HepG2 (cell line): Measurements from ENCODE around the gene HABP2. TPM values are rescaled to one million over a fixed set of nuclear protein-coding genes. Genes with fewer than 3 reads are reported as not detected.

ENCODE experiments used
- ATM ChIP-seq: fragments of 450-650 bp; IDR thresholded peaks from 2 replicates; pipeline ENCODE4 v1.7.1; 2017; ENCODE audit warnings: mild to moderate bottlenecking, borderline replicate concordance
- CEBPB ChIP-seq: IDR thresholded peaks from 2 replicates; pipeline ENCODE4 v1.6.1; 2011; ENCODE audit warnings: low read depth, low read length, improper control_type of control experiment, borderline replicate concordance
- FOXA1 ChIP-seq, 2 experiments: fragments of 450-650 bp in 1 of 2; sonication (generic) in 1 of 2; formaldehyde crosslinking in 1 of 2; IDR thresholded peaks; 2 replicates each; pipeline versions ENCODE4 v1.4.0 to v1.6.1; 2016 to 2020; ENCODE audit warnings: missing genetic modification reagents in 1 of 2
- GATAD2A ChIP-seq: IDR thresholded peaks from 2 replicates; pipeline ENCODE4 v1.6.1; 2016
- HNF4G ChIP-seq, 2 experiments: sonication (generic) in 1 of 2; formaldehyde crosslinking in 1 of 2; IDR thresholded peaks; 2 replicates each; pipeline versions ENCODE4 v1.4.0 to v1.6.1; 2011 to 2020; ENCODE audit warnings: borderline replicate concordance in 2 of 2, low read depth in 2 of 2, mild to moderate bottlenecking in 2 of 2, low read length in 1 of 2, missing genetic modification reagents in 1 of 2, moderate library complexity in 1 of 2
- NFKB2 ChIP-seq: sonication (generic); formaldehyde crosslinking; IDR thresholded peaks from 2 replicates; pipeline ENCODE4 v1.4.0; 2020; ENCODE audit warnings: missing genetic modification reagents, borderline replicate concordance
- NR2C2 ChIP-seq: sonication (generic); formaldehyde crosslinking; IDR thresholded peaks from 2 replicates; pipeline ENCODE4 v1.4.0; 2020; ENCODE audit warnings: missing genetic modification reagents, mild to moderate bottlenecking, moderate library complexity, borderline replicate concordance
- RCOR2 ChIP-seq: IDR thresholded peaks from 2 replicates; pipeline ENCODE4 v1.6.1; 2016; ENCODE audit warnings: missing biosample characterization, missing genetic modification reagents
- RFX5 ChIP-seq: IDR thresholded peaks from 2 replicates; pipeline ENCODE4 v1.6.1; 2011; ENCODE audit warnings: low read depth, low read length, improper control_type of control experiment
- RXRB ChIP-seq: IDR thresholded peaks from 2 replicates; pipeline ENCODE4 v1.6.1; 2016; ENCODE audit warnings: borderline replicate concordance, missing genetic modification reagents, missing compliant biosample characterization
- SALL1 ChIP-seq: sonication (generic); formaldehyde crosslinking; IDR thresholded peaks from 2 replicates; pipeline ENCODE4 v1.8.0; 2022; ENCODE audit warnings: mild to moderate bottlenecking, missing genetic modification reagents
- TBX2 ChIP-seq: sonication (generic); formaldehyde crosslinking; IDR thresholded peaks from 2 replicates; pipeline ENCODE4 v1.5.0; 2020; ENCODE audit warnings: missing genetic modification reagents, mild to moderate bottlenecking, borderline replicate concordance
- ZFP90 ChIP-seq: sonication (generic); formaldehyde crosslinking; IDR thresholded peaks from 2 replicates; pipeline ENCODE4 v1.8.0; 2022; ENCODE audit warnings: missing genetic modification reagents, mild to moderate bottlenecking, inconsistent platforms, borderline replicate concordance
- ZNF205 ChIP-seq: IDR thresholded peaks from 2 replicates; pipeline ENCODE4 v1.6.1; 2018; ENCODE audit warnings: missing biosample characterization, missing genetic modification reagents
- ZNF589 ChIP-seq: sonication (generic); formaldehyde crosslinking; conservative IDR thresholded peaks from 2 replicates; pipeline ENCODE4 v1.8.0; 2022; ENCODE audit warnings: mild to moderate bottlenecking, moderate library complexity, missing genetic modification reagents
- polyA plus RNA-seq, 8 experiments: library from polyadenylated mRNA; depleted of rRNA in 3 of 8; stranded (reverse) in 7 of 8; unstranded in 1 of 8; fragments of >200 nt; fragmentation: Illumina TruSeq in 4 of 8; extraction: Trizol in 4 of 8; gene quantifications; 2 replicates each; pipeline versions ENCODE4 v1.2.1 to v1.2.3, GENCODE V29; 2011 to 2016; ENCODE audit warnings: low read depth in 4 of 8, missing spikeins in 1 of 8, mixed read lengths in 1 of 8; ENCODE audit not compliant: insufficient read depth in 1 of 8
- total RNA-seq, 5 experiments: library from RNA; depleted of rRNA; stranded (reverse); fragments of >200 nt; fragmentation: Illumina TruSeq; extraction: Trizol; gene quantifications; 2 replicates each; pipeline ENCODE4 v1.2.3, GENCODE V29; 2016; ENCODE audit warnings: low read depth in 1 of 5
- TF ChIP-seq, protein P1 (sequence below): sonication (generic); formaldehyde crosslinking; IDR thresholded peaks from 2 replicates; pipeline ENCODE4 v1.4.0; 2020; ENCODE audit warnings: missing genetic modification reagents
- TF ChIP-seq, protein P2 (sequence below): IDR thresholded peaks from 2 replicates; pipeline ENCODE4 v1.6.1; 2016; ENCODE audit warnings: missing genetic modification reagents, missing compliant biosample characterization
- TF ChIP-seq, protein P3 (sequence below): sonication (generic); formaldehyde crosslinking; IDR thresholded peaks from 2 replicates; pipeline ENCODE4 v1.4.0; 2020; ENCODE audit warnings: missing genetic modification reagents, mild to moderate bottlenecking, borderline replicate concordance
- TF ChIP-seq, protein P4 (sequence below): IDR thresholded peaks from 2 replicates; pipeline ENCODE4 v1.6.1; 2012; ENCODE audit warnings: inconsistent platforms

The HABP2 gene
- total and polyA plus RNA-seq, 2 of the 13 experiments (the other 11 are each of a cell fraction or from before 2014, with no cell fraction given), result 0.12 to 0.13 TPM

DNA sequence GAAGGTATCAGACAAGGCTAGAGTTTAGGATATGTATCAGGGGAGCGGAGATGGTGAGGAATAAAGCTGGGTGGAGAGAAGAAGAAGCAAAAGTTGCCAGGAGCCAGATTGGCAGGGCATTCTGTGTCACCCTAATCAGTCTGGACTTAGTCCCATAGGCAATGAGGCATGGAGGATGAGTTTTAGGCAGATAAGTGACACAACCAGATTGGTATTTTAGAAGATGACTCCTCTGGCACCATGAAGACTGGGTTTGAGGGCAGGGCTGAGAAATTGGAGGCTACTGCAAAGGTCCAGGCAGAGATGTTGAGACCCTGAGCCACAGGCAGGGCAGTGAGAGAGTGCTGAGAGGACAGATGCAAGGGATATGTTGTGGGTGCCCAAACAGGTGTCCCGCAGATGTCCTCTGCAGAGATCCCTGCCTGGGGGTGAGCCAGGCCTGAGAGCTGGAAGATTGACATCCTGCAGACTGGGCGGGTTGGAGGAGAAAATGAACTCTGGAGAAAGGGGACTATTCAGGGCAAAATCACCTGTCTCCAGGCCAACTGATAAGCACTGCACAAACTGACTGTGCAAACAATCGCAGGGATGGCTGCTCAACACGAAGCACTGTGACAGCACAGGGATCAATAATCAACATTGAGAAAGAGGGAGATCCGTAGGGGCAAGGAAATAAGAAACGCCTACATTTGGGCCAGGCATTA, 11.9 kb upstream of the HABP2 start (continued):
- TF ChIP-seq NR2C2 (CRISPR knock-in tag) (peak; percentile 42; the same call in 1 of the 2 replicates), NFKB2 (CRISPR knock-in tag) (no peak), ZNF589 (no peak), FOXA1 (IDR thresholded peaks at IDR 0.05) (no peak), FOXA1 (CRISPR knock-in tag; IDR thresholded peaks at IDR 0.05) (peak; percentile 68), CEBPB (peak; percentile 22; the same call in 1 of the 2 replicates), GATAD2A (CRISPR knock-in tag) (peak; percentile 78), ATM (no peak), TBX2 (peak; percentile 58; the same call in 1 of the 2 replicates), RFX5 (peak; percentile 77), RCOR2 (CRISPR knock-in tag) (peak; percentile 53; the same call in 1 of the 2 replicates), ZFP90 (CRISPR knock-in tag) (0 out of 2 replicates have a peak, but pooled peaks have one; percentile 25), SALL1 (CRISPR knock-in tag) (peak; percentile 76), HNF4G (IDR thresholded peaks at IDR 0.05; ENCODE audit: borderline replicate concordance, low read depth, low read length) (peak; percentile 60; the same call in 1 of the 2 replicates), HNF4G (CRISPR knock-in tag; IDR thresholded peaks at IDR 0.05; ENCODE audit: borderline replicate concordance, low read depth) (no peak), ZNF205 (CRISPR knock-in tag) (peak; percentile 64; the same call in 1 of the 2 replicates), RXRB (CRISPR knock-in tag) (peak; percentile 64; the same call in 1 of the 2 replicates)
- TF ChIP-seq, protein P1, sequence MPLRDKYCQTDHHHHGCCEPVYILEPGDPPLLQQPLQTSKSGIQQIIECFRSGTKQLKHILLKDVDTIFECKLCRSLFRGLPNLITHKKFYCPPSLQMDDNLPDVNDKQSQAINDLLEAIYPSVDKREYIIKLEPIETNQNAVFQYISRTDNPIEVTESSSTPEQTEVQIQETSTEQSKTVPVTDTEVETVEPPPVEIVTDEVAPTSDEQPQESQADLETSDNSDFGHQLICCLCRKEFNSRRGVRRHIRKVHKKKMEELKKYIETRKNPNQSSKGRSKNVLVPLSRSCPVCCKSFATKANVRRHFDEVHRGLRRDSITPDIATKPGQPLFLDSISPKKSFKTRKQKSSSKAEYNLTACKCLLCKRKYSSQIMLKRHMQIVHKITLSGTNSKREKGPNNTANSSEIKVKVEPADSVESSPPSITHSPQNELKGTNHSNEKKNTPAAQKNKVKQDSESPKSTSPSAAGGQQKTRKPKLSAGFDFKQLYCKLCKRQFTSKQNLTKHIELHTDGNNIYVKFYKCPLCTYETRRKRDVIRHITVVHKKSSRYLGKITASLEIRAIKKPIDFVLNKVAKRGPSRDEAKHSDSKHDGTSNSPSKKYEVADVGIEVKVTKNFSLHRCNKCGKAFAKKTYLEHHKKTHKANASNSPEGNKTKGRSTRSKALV (CRISPR knock-in tag), result no peak
- TF ChIP-seq, protein P2, sequence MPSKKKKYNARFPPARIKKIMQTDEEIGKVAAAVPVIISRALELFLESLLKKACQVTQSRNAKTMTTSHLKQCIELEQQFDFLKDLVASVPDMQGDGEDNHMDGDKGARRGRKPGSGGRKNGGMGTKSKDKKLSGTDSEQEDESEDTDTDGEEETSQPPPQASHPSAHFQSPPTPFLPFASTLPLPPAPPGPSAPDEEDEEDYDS (CRISPR knock-in tag), result no peak
- TF ChIP-seq, protein P3, sequence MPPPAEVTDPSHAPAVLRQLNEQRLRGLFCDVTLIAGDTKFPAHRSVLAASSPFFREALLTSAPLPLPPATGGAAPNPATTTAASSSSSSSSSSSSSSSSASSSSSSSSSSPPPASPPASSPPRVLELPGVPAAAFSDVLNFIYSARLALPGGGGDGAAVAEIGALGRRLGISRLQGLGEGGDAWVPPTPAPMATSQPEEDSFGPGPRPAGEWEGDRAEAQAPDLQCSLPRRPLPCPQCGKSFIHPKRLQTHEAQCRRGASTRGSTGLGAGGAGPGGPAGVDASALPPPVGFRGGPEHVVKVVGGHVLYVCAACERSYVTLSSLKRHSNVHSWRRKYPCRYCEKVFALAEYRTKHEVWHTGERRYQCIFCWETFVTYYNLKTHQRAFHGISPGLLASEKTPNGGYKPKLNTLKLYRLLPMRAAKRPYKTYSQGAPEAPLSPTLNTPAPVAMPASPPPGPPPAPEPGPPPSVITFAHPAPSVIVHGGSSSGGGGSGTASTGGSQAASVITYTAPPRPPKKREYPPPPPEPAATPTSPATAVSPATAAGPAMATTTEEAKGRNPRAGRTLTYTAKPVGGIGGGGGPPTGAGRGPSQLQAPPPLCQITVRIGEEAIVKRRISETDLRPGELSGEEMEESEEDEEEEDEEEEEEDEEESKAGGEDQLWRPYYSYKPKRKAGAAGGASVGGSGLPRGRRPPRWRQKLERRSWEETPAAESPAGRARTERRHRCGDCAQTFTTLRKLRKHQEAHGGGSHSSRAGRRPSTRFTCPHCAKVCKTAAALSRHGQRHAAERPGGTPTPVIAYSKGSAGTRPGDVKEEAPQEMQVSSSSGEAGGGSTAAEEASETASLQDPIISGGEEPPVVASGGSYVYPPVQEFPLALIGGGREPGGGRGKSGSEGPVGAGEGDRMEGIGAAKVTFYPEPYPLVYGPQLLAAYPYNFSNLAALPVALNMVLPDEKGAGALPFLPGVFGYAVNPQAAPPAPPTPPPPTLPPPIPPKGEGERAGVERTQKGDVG (CRISPR knock-in tag), result no peak
- TF ChIP-seq, protein P4, sequence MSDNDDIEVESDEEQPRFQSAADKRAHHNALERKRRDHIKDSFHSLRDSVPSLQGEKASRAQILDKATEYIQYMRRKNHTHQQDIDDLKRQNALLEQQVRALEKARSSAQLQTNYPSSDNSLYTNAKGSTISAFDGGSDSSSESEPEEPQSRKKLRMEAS, result peak; percentile 66
